ENCODE results near the gene NRXN2.

DNA sequence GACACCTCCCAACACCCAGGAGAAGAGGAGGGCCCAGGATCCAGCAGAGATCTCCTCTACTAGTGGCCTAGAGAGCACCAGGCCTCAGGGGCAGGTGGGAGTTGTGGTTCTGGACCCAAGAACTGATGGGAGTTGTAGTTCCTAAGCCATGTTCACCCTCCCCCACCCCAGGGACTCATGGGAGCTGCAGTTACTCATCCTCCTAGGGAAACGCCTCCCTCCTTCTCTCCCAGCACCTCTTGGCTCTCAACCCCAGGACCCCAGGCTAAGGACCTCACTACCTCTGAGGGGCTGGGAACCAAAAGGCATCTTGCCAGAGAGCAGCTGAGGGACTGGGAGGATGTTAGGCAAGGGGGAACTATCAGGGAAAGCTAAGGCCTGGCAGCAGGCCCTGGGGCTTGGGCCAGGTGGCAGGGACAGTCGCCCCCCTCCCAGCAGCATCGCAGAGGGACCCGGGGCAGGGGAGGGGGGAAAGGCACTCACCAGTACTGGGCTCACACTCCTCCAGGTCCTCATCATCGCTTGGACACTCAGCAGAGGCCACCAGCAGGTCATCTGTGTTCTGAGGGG lies 103.1 kb downstream of the NRXN2 start:
- TF ChIP-seq GATA2 (IDR thresholded peaks at IDR 0.05; ENCODE audit: low read depth, low read length) (no peak), GATA3 (IDR thresholded peaks at IDR 0.05; ENCODE audit: low read depth, low read length) (no peak)
